ENCODE results near the gene PRKG1. TPM values are rescaled to one million over a fixed set of nuclear protein-coding genes. Genes with fewer than 3 reads are reported as not detected.

The PRKG1 gene
- total RNA-seq, 1 donor from 2014 or later, result 50.2 TPM

GRCh38 chr10:51638737-51639136 is 564.5 kb downstream of the PRKG1 start:
- no peaks in the 10 kb centered on the region for H3K27me3 ChIP-seq
- H3K27ac ChIP-seq, result no peak overlapping the region
- H3K4me1 ChIP-seq, result peaks cover 0 to 11% of the 10 kb centered on the region in 2 donors
- H3K9me3 ChIP-seq, result no peaks in the 10 kb centered on the region
- intact Hi-C loops (cut with DNase I), result no loop called here
- H3K36me3 ChIP-seq, result no peaks in the 10 kb centered on the region
- TF ChIP-seq CTCF (IDR thresholded peaks at IDR 0.05), result peak in 1 of 3 experiments; percentile 11
- H3K4me3 ChIP-seq, result no peak overlapping the region
- DNase-seq (ENCODE audit: low spot score in 2 of 2), result no peak

- intact Hi-C loops (cut with DNase I), result loop anchor here (5.0 kb wide), 1 partner anchor 57 kb away; the partner anchor contains the start of gene CSTF2T
- TF ChIP-seq CTCF (IDR thresholded peaks at IDR 0.05), result no peak
- H3K4me3 ChIP-seq, result no peak overlapping the region
- no peaks in the 10 kb centered on the region for H3K9me3 ChIP-seq
- DNase-seq (ENCODE audit: low spot score in 2 of 2), result no peak
- no peak overlapping the region for H3K27ac ChIP-seq
- H3K27me3 ChIP-seq, result no peaks in the 10 kb centered on the region
- no peaks in the 10 kb centered on the region for H3K36me3 ChIP-seq
- peaks cover 0 to 17% of the 10 kb centered on the region in 2 donors for H3K4me1 ChIP-seq
Observed at GRCh38 chr10:51640120-51640819, 566.0 kb downstream of the PRKG1 start.

DNA sequence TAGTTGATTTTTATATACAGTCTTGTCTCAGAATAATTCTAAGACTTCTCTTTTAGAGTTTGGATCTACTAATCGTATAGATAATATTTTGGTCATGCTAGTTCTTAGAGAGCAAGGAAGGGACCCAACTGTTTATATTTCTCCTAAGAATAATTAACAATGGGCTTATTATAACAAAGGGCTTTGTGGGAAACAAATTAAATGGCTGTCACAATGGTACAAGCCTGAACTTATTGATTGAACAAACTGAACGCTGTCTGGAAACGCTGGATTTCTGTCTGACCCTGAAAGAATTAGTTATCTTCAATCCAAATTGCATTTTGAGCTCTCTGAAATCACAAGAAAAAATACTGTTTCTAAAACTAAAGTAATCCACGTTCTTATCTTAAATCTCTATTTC is 568.3 kb downstream of the PRKG1 start:
- no peaks in the 10 kb centered on the region for H3K9me3 ChIP-seq
- peaks cover 0 to 17% of the 10 kb centered on the region in 2 donors for H3K4me1 ChIP-seq
- intact Hi-C loops (cut with DNase I), result loop anchor here (5.0 kb wide), 1 partner anchor 55 kb away; the partner anchor contains the start of gene CSTF2T
- no peak for DNase-seq (ENCODE audit: low spot score in 2 of 2)
- no peak for TF ChIP-seq CTCF (IDR thresholded peaks at IDR 0.05)
- H3K4me3 ChIP-seq, result peak overlapping the region in 1 of 2 donors; percentile 6
- peak overlapping the region; percentile 31 to 58 for H3K27ac ChIP-seq
- H3K27me3 ChIP-seq, result no peaks in the 10 kb centered on the region
- H3K36me3 ChIP-seq, result no peaks in the 10 kb centered on the region

DNA sequence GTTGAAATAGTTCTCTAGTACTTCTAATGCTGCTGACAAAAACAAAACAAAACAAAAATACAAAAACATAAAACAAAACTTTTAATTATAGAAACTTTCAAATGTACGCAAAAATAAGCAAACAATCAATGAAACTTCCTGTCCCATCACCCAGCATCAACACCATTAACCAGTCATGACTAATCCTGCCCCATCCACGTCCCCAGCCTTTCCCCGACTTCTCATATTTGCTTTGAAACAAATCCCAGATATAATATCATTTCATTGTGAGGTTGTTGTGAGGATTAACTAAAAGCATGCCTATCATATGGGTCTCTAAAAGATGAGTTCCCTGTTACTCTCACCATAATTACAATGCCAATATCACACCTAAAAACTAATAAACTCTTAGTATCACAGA is 569.4 kb downstream of the PRKG1 start:
- Histone ChIP-seq H3K4me3 (no peak overlapping the region), H3K27ac (peak overlapping the region; percentile 47 to 57)
- intact Hi-C loops (cut with DNase I), result loop anchor here (5.0 kb wide), 1 partner anchor 54 kb away; the partner anchor contains the start of gene CSTF2T

GRCh38 chr10:51649064-51649463 is 574.8 kb downstream of the PRKG1 start:
- intact Hi-C loops (cut with DNase I), result no loop called here
- Histone ChIP-seq H3K4me1 (peaks cover 5 to 14% of the 10 kb centered on the region in 2 donors), H3K4me3 (no peak overlapping the region), H3K9me3 (no peaks in the 10 kb centered on the region), H3K36me3 (no peaks in the 10 kb centered on the region), H3K27ac (no peak overlapping the region), H3K27me3 (no peaks in the 10 kb centered on the region)
- no peak for TF ChIP-seq CTCF (IDR thresholded peaks at IDR 0.05)
- DNase-seq (ENCODE audit: low spot score in 2 of 2), result no peak

More for the DNA sequence above, 569.4 kb downstream of the PRKG1 start:
- Histone ChIP-seq H3K27me3 (no peaks in the 10 kb centered on the region), H3K36me3 (no peaks in the 10 kb centered on the region), H3K9me3 (no peaks in the 10 kb centered on the region), H3K4me1 (peaks cover 0 to 17% of the 10 kb centered on the region in 2 donors)
- no peak for TF ChIP-seq CTCF (IDR thresholded peaks at IDR 0.05)
- DNase-seq (ENCODE audit: low spot score in 2 of 2), result peak in 1 of 2 donors; percentile 65
